GM10266 (cell line): ENCODE data around the gene ARL6IP5.
A peak's percentile ranks its signal among the peaks of the same experiment; 100 is the strongest.

Source experiments
- DNase-seq: peaks from one replicate; pipeline ENCODE4 v3.0.0; 2012; ENCODE audit errors: extremely low spot score
- CTCF ChIP-seq: IDR thresholded peaks from 2 replicates; pipeline ENCODE4 v1.5.1; 2012; ENCODE audit warnings: mild to moderate bottlenecking, low read depth; ENCODE audit not compliant: control insufficient read depth, insufficient read depth; ENCODE audit errors: missing control alignments

The ARL6IP5 gene

GRCh38 chr3:69105320-69105719 lies 20.6 kb downstream of the ARL6IP5 start:
- no peak for TF ChIP-seq CTCF

GRCh38 chr3:69107841-69108240 lies 23.1 kb downstream of the ARL6IP5 start:
- DNase-seq = no peak
- TF ChIP-seq CTCF = no peak

More at GRCh38 chr3:69105320-69105719, 20.6 kb downstream of the ARL6IP5 start:
- DNase-seq = no peak

GRCh38 chr3:69108811-69109210 lies 24.1 kb downstream of the ARL6IP5 start:
- no peak for DNase-seq
- TF ChIP-seq CTCF = no peak

GRCh38 chr3:69110941-69111546 lies 26.3 kb downstream of the ARL6IP5 start:
- DNase-seq = no peak
- peak; percentile 4 for TF ChIP-seq CTCF

- TF ChIP-seq CTCF = no peak
- DNase-seq = no peak
These were observed 28.8 kb downstream of the ARL6IP5 start for GRCh38 chr3:69113536-69113935.

- TF ChIP-seq CTCF = no peak
- DNase-seq = no peak
These were observed 31.0 kb downstream of the ARL6IP5 start for GRCh38 chr3:69115731-69116130.

- no peak for DNase-seq
- no peak for TF ChIP-seq CTCF
These were observed 31.4 kb downstream of the ARL6IP5 start for GRCh38 chr3:69116162-69116561.
